Activated CD4-positive, alpha-beta T cell treated with anti-CD3 and anti-CD28 coated beads, Interleukin-2, Interleukin-4, amounts not matched to agents 100 ng/mL and 50 ng/mL, durations not matched to agents 16 hours and 8 hours (primary cell): Measurements from ENCODE around the gene MYF5.

Experiments used
- DNase-seq: peaks from one replicate; pipeline ENCODE4 v3.0.0-alpha.2; 2020; ENCODE audit warnings: low spot score

The MYF5 gene

GRCh38 chr12:80766210-80766609 is 49.5 kb downstream of the MYF5 start:
- no peak for DNase-seq

- no peak for DNase-seq
These were observed 50.2 kb downstream of the MYF5 start for GRCh38 chr12:80766897-80767296.
